Adipocyte (in vitro differentiated cells): ENCODE results near the gene CELF1.
"Not testable (repeated sequence)": the region's sequence is repeated elsewhere in the genome, so short reads cannot be mapped to it uniquely, and the experiment has no call there.

Experiments used
- DNase-seq: peaks from one replicate; pipeline ENCODE4 v3.0.0-alpha.2; 2015; ENCODE audit warnings: low read depth
- H3K27me3 ChIP-seq: replicated peaks from 2 replicates; pipeline ENCODE4 v1.7.0; 2013; ENCODE audit warnings: mild to moderate bottlenecking, low read length, moderate library complexity; ENCODE audit not compliant: control insufficient read depth, insufficient read depth
- H3K36me3 ChIP-seq: 2 replicates; pipeline ENCODE4 v1.7.0; 2013; ENCODE audit warnings: low read length, mild to moderate bottlenecking, moderate library complexity; ENCODE audit not compliant: control insufficient read depth, insufficient read depth, severe bottlenecking
- H3K4me1 ChIP-seq: 2 replicates; pipeline ENCODE4 v1.7.0; 2013; ENCODE audit warnings: mild to moderate bottlenecking, low read length, moderate library complexity; ENCODE audit not compliant: control insufficient read depth, insufficient read depth
- H3K4me3 ChIP-seq: 2 replicates; pipeline ENCODE4 v1.7.0; 2013; ENCODE audit warnings: mild to moderate bottlenecking, low read length, moderate library complexity
- H3K9ac ChIP-seq: 2 replicates; pipeline ENCODE4 v1.7.0; 2013; ENCODE audit warnings: mild to moderate bottlenecking, low read length, moderate library complexity
- H3K9me3 ChIP-seq: 2 replicates; pipeline ENCODE4 v1.7.0; 2013; ENCODE audit warnings: mild to moderate bottlenecking, low read length, moderate library complexity; ENCODE audit not compliant: control insufficient read depth

CELF1 gene

GRCh38 chr11:47534704-47535251, 18.2 kb downstream of the CELF1 start:
- peaks cover 7% of the 10 kb centered on the region for H3K36me3 ChIP-seq
- H3K9me3 ChIP-seq, result no peaks in the 10 kb centered on the region
- DNase-seq, result no peak
- peaks cover 58% of the 10 kb centered on the region for H3K4me1 ChIP-seq
- no peak overlapping the region for H3K9ac ChIP-seq
- no peaks in the 10 kb centered on the region for H3K27me3 ChIP-seq
- no peak overlapping the region for H3K4me3 ChIP-seq

- Histone ChIP-seq H3K36me3 (peaks cover 8% of the 10 kb centered on the region), H3K4me3 (no peak overlapping the region), H3K9me3 (no peaks in the 10 kb centered on the region)
Measured at GRCh38 chr11:47533690-47534151, 19.2 kb downstream of the CELF1 start.

GRCh38 chr11:47532597-47533213, 20.2 kb downstream of the CELF1 start:
- H3K9ac ChIP-seq, result peak overlapping the region; percentile 18
- peaks cover 51% of the 10 kb centered on the region for H3K4me1 ChIP-seq
- peak; percentile 38 for DNase-seq
- no peaks in the 10 kb centered on the region for H3K9me3 ChIP-seq
- no peaks in the 10 kb centered on the region for H3K27me3 ChIP-seq
- H3K36me3 ChIP-seq, result peaks cover 8% of the 10 kb centered on the region
- no peak overlapping the region for H3K4me3 ChIP-seq

More at GRCh38 chr11:47533690-47534151, 19.2 kb downstream of the CELF1 start:
- Histone ChIP-seq H3K27me3 (no peaks in the 10 kb centered on the region), H3K4me1 (peaks cover 53% of the 10 kb centered on the region), H3K9ac (no peak overlapping the region)
- DNase-seq, result peak; percentile 64

GRCh38 chr11:47531666-47532065, 21.3 kb downstream of the CELF1 start:
- DNase-seq, result no peak
- Histone ChIP-seq H3K9me3 (no peaks in the 10 kb centered on the region), H3K36me3 (peaks cover 8% of the 10 kb centered on the region)

GRCh38 chr11:47530721-47531120, 22.2 kb downstream of the CELF1 start:
- not testable (repeated sequence) for H3K9me3 ChIP-seq, H3K9ac ChIP-seq, H3K27me3 ChIP-seq, H3K4me3 ChIP-seq, DNase-seq
- peaks cover 40% of the 10 kb centered on the region for H3K4me1 ChIP-seq
- H3K36me3 ChIP-seq, result peaks cover 11% of the 10 kb centered on the region

More at GRCh38 chr11:47531666-47532065, 21.3 kb downstream of the CELF1 start:
- Histone ChIP-seq H3K27me3 (no peaks in the 10 kb centered on the region), H3K4me3 (no peak overlapping the region), H3K9ac (no peak overlapping the region), H3K4me1 (peaks cover 48% of the 10 kb centered on the region)

GRCh38 chr11:47529951-47530350, 23.0 kb downstream of the CELF1 start:
- no peaks in the 10 kb centered on the region for H3K9me3 ChIP-seq
- no peak overlapping the region for H3K4me3 ChIP-seq
- peaks cover 11% of the 10 kb centered on the region for H3K36me3 ChIP-seq
- H3K4me1 ChIP-seq, result peaks cover 39% of the 10 kb centered on the region
- DNase-seq, result no peak
- H3K27me3 ChIP-seq, result no peaks in the 10 kb centered on the region
- no peak overlapping the region for H3K9ac ChIP-seq

- peaks cover 35% of the 10 kb centered on the region for H3K4me1 ChIP-seq
- DNase-seq, result no peak
- no peak overlapping the region for H3K9ac ChIP-seq
- peaks cover 11% of the 10 kb centered on the region for H3K36me3 ChIP-seq
- no peaks in the 10 kb centered on the region for H3K27me3 ChIP-seq
- no peaks in the 10 kb centered on the region for H3K9me3 ChIP-seq
- H3K4me3 ChIP-seq, result no peak overlapping the region
Measured at GRCh38 chr11:47527186-47527585, 25.7 kb downstream of the CELF1 start.

GRCh38 chr11:47526032-47526431, 26.9 kb downstream of the CELF1 start:
- peaks cover 11% of the 10 kb centered on the region for H3K36me3 ChIP-seq

GRCh38 chr11:47524291-47524874, 28.5 kb downstream of the CELF1 start:
- no peak for DNase-seq
- Histone ChIP-seq H3K9ac (peak overlapping the region; percentile 62), H3K36me3 (peaks cover 3% of the 10 kb centered on the region), H3K4me3 (peak overlapping the region; percentile 17), H3K9me3 (no peaks in the 10 kb centered on the region), H3K27me3 (no peaks in the 10 kb centered on the region), H3K4me1 (peaks cover 40% of the 10 kb centered on the region)

More at GRCh38 chr11:47526032-47526431, 26.9 kb downstream of the CELF1 start:
- not testable (repeated sequence) for H3K9me3 ChIP-seq, H3K4me3 ChIP-seq, H3K9ac ChIP-seq, H3K27me3 ChIP-seq, DNase-seq
- peaks cover 29% of the 10 kb centered on the region for H3K4me1 ChIP-seq

- H3K27me3 ChIP-seq, result no peaks in the 10 kb centered on the region
- peak overlapping the region; percentile 17 for H3K4me3 ChIP-seq
- H3K9ac ChIP-seq, result peak overlapping the region; percentile 62
- no peaks in the 10 kb centered on the region for H3K9me3 ChIP-seq
- H3K36me3 ChIP-seq, result peaks cover 3% of the 10 kb centered on the region
- peaks cover 38% of the 10 kb centered on the region for H3K4me1 ChIP-seq
- peak; percentile 82 for DNase-seq
Measured at GRCh38 chr11:47523490-47524225, 29.3 kb downstream of the CELF1 start.
